IMR-90 (cell line): ENCODE results near the gene WNT7B. TPM values are rescaled to one million over a fixed set of nuclear protein-coding genes. Genes with fewer than 3 reads are reported as not detected.

ENCODE experiments used
- ATAC-seq: fragments of 200-7000 bp; cut with Tn5 transposase; 2 replicates; pipeline ENCODE4 v1.9.1; 2020; ENCODE audit warnings: low read depth, mild to moderate bottlenecking, moderate library complexity
- BruUV-seq: library from RNA; stranded (reverse); fragments of 400-500 nt; replicated peaks from 2 replicates; lab custom pipeline; 2021; lab: Mats Ljungman, UMichigan
- CTCF ChIA-PET: fragments of 300-600 bp; formaldehyde crosslinking; extraction: SDS; loops from one replicate; lab custom pipeline; 2021; ENCODE audit warnings: antibody characterized with exemption; lab: Yijun Ruan, JAX
- POLR2A ChIA-PET: fragments of 300-600 bp; sonication (Branson Sonifier 250); formaldehyde crosslinking; loops from one replicate; lab custom pipeline; 2022; ENCODE audit warnings: antibody characterized with exemption; ENCODE audit not compliant: unreplicated experiment; lab: Charles Lee
- DNase-seq: peaks from one replicate; pipeline ENCODE4 v3.0.0; 2013
- H2AFZ ChIP-seq: replicated peaks from 2 replicates; pipeline ENCODE3; 2013; ENCODE audit warnings: low read length, mild to moderate bottlenecking; ENCODE audit not compliant: poor library complexity
- H2AK5ac ChIP-seq: 2 replicates; pipeline ENCODE4 v1.6.1; 2013; ENCODE audit warnings: low read depth, low read length, inconsistent platforms
- H2AK9ac ChIP-seq: replicated peaks from 2 replicates; pipeline ENCODE3; 2013; ENCODE audit warnings: mild to moderate bottlenecking, low read depth, low read length, moderate library complexity; ENCODE audit not compliant: poor library complexity
- H2BK120ac ChIP-seq: 2 replicates; pipeline ENCODE4 v1.6.1; 2013; ENCODE audit warnings: low read depth, low read length, inconsistent platforms
- H2BK15ac ChIP-seq: 3 replicates; pipeline ENCODE4 v1.6.1; 2013; ENCODE audit warnings: low read depth, low read length, inconsistent platforms
- H2BK20ac ChIP-seq: 2 replicates; pipeline ENCODE4 v1.6.1; 2013; ENCODE audit warnings: low read depth, mild to moderate bottlenecking, inconsistent platforms, low read length, moderate library complexity
- H2BK5ac ChIP-seq: 2 replicates; pipeline ENCODE4 v1.6.1; 2013; ENCODE audit warnings: mild to moderate bottlenecking, low read depth, low read length, inconsistent platforms; ENCODE audit not compliant: poor library complexity, severe bottlenecking
- H3K14ac ChIP-seq: replicated peaks from 2 replicates; pipeline ENCODE4 v1.6.1; 2013; ENCODE audit warnings: low read depth, low read length, inconsistent platforms
- H3K18ac ChIP-seq: 2 replicates; pipeline ENCODE4 v1.6.1; 2013; ENCODE audit warnings: low read depth, low read length, control low read depth
- H3K23ac ChIP-seq: 2 replicates; pipeline ENCODE4 v1.6.1; 2013; ENCODE audit warnings: low read depth, low read length, inconsistent platforms
- H3K27ac ChIP-seq: 2 replicates; pipeline ENCODE4 v1.5.1; 2013; ENCODE audit warnings: mild to moderate bottlenecking, control low read depth, low read length; ENCODE audit not compliant: insufficient read depth
- H3K27me3 ChIP-seq: 2 replicates; pipeline ENCODE4 v1.6.1; 2013; ENCODE audit warnings: low read length; ENCODE audit not compliant: control insufficient read depth, insufficient read depth
- H3K36me3 ChIP-seq: 2 replicates; pipeline ENCODE4 v1.6.1; 2013; ENCODE audit warnings: low read length, mixed read lengths; ENCODE audit not compliant: control insufficient read depth, insufficient read depth
- H3K4ac ChIP-seq: 2 replicates; pipeline ENCODE4 v1.6.1; 2013; ENCODE audit warnings: low read depth, low read length, inconsistent platforms
- H3K4me1 ChIP-seq: 2 replicates; pipeline ENCODE4 v1.6.1; 2013; ENCODE audit warnings: low read length, mixed read lengths; ENCODE audit not compliant: control insufficient read depth, insufficient read depth
- H3K4me2 ChIP-seq: 2 replicates; pipeline ENCODE4 v1.6.1; 2013; ENCODE audit warnings: low read depth, mild to moderate bottlenecking, control low read depth, low read length, moderate library complexity
- H3K4me3 ChIP-seq: 2 replicates; pipeline ENCODE4 v1.5.1; 2013; ENCODE audit warnings: low read depth, mild to moderate bottlenecking, control low read depth, low read length, moderate library complexity; ENCODE audit not compliant: insufficient read depth
- H3K56ac ChIP-seq: 2 replicates; pipeline ENCODE4 v1.6.1; 2013; ENCODE audit warnings: low read length, inconsistent platforms; ENCODE audit not compliant: insufficient read depth; ENCODE audit errors: extremely low read depth
- H3K79me1 ChIP-seq, 2 experiments: 2 replicates each; pipeline ENCODE4 v1.6.1; 2013; ENCODE audit warnings: low read length in 2 of 2, inconsistent platforms in 1 of 2, low read depth in 1 of 2
- H3K9ac ChIP-seq: 2 replicates; pipeline ENCODE4 v1.6.1; 2013; ENCODE audit warnings: low read depth, low read length, control low read depth
- H3K9me1 ChIP-seq: 2 replicates; pipeline ENCODE4 v1.6.1; 2013; ENCODE audit warnings: low read length, inconsistent platforms; ENCODE audit not compliant: insufficient read depth
- H3K9me3 ChIP-seq: 2 replicates; pipeline ENCODE4 v1.6.1; 2013; ENCODE audit warnings: low read length; ENCODE audit not compliant: control insufficient read depth, insufficient read depth
- H4K20me1 ChIP-seq: 2 replicates; pipeline ENCODE4 v1.6.1; 2013; ENCODE audit warnings: low read length, inconsistent platforms; ENCODE audit not compliant: insufficient read depth
- H4K5ac ChIP-seq: 2 replicates; pipeline ENCODE4 v1.6.1; 2013; ENCODE audit warnings: mild to moderate bottlenecking, low read depth, low read length, control low read depth
- H4K8ac ChIP-seq, 2 experiments: 2 replicates each; pipeline ENCODE4 v1.6.1; 2013; ENCODE audit warnings: low read depth in 2 of 2, low read length in 2 of 2, control low read depth in 1 of 2, inconsistent platforms in 1 of 2
- H4K91ac ChIP-seq: 2 replicates; pipeline ENCODE4 v1.6.1; 2013; ENCODE audit warnings: low read depth, low read length, inconsistent platforms; ENCODE audit not compliant: insufficient read depth
- BHLHE40 ChIP-seq: fragments of 150-350 bp; IDR thresholded peaks from 2 replicates; pipeline ENCODE4 v1.6.1; 2016; ENCODE audit warnings: mild to moderate bottlenecking, low read depth, low read length
- MAFK ChIP-seq: IDR thresholded peaks from 2 replicates; pipeline ENCODE4 v1.6.1; 2012; ENCODE audit warnings: low read depth, low read length, improper control_type of control experiment
- WGBS, 2 experiments: methylation state at CpG; one replicate each; pipeline versions ENCODE4 v1.1.5 to v1.1.7; 2013; ENCODE audit warnings: missing lambda C conversion rate in 2 of 2; ENCODE audit not compliant: insufficient read length in 1 of 2; ENCODE audit errors: extremely low coverage in 2 of 2; 5-methylcytosine and 5-hydroxymethylcytosine counted together
- dilution Hi-C: fragments of 300-500 bp; cut with HindIII; formaldehyde crosslinking; loops from one replicate; pipeline ENCODE4 v1.14.3; 2018; ENCODE audit warnings: low sequenced_read_pairs; ENCODE audit not compliant: unreplicated experiment
- in situ Hi-C: fragments of 300-500 bp; cut with MboI; formaldehyde crosslinking; loops from 3 replicates; pipeline ENCODE4 v1.14.3; 2019; ENCODE audit warnings: low sequenced_read_pairs, inconsistent platforms, mixed read lengths
- intact Hi-C: fragments of 100-400 bp; cut with micrococcal nuclease; formaldehyde crosslinking; loops from 2 replicates; pipeline ENCODE4 v1.10.0; 2022
- polyA plus RNA-seq, 3 experiments: library from polyadenylated mRNA; depleted of rRNA; stranded (reverse); fragments of >200 nt; gene quantifications; 2 replicates each; pipeline ENCODE4 v1.2.3, GENCODE V29; 2012; ENCODE audit warnings: low replicate concordance in 1 of 3
- total RNA-seq: library from RNA; depleted of rRNA; stranded (reverse); fragments of >200 nt; gene quantifications from 2 replicates; pipeline ENCODE4 v1.2.3, GENCODE V29; 2012

Gene WNT7B
- total and polyA plus RNA-seq, 2 of the 4 experiments (the other 2 are of a cell fraction) = under 0.01 to 0.15 TPM

GRCh38 chr22:45953178-45953577 lies 23.8 kb downstream of the WNT7B start:
- no peak overlapping the region for H2BK120ac ChIP-seq
- H3K18ac ChIP-seq = no peak overlapping the region
- no peak overlapping the region for H2AK5ac ChIP-seq
- H3K27me3 ChIP-seq = peaks cover 29% of the 10 kb centered on the region
- H4K8ac ChIP-seq = no peak overlapping the region
- ATAC-seq (no peak), DNase-seq (no peak)
- no peak overlapping the region for H3K23ac ChIP-seq
- H2AFZ ChIP-seq = no peak overlapping the region
- no peak overlapping the region for H4K5ac ChIP-seq
- H3K9me1 ChIP-seq = no peaks in the 10 kb centered on the region; the same call in 1 of the 2 replicates
- H3K4me3 ChIP-seq = no peak overlapping the region
- no peak for TF ChIP-seq BHLHE40
- no peak for TF ChIP-seq MAFK
- WGBS, 2 experiments = no CpG with 5 or more reads among the region's 18 CpGs
- intact Hi-C loops (no loop called here), in situ Hi-C loops (no loop called here), dilution Hi-C loops (no loop called here)
- no peak overlapping the region for H3K4ac ChIP-seq
- H3K56ac ChIP-seq = no peak overlapping the region
- BruUV-seq = no TSS peak
- no peak overlapping the region for H2BK5ac ChIP-seq
- no peaks in the 10 kb centered on the region for H3K9me3 ChIP-seq
- no peak overlapping the region for H3K27ac ChIP-seq
- POLR2A ChIA-PET = no interaction called here
- H3K14ac ChIP-seq = no peak overlapping the region
- no peak overlapping the region for H2BK20ac ChIP-seq
- H4K20me1 ChIP-seq = no peaks in the 10 kb centered on the region; the same call in none of the 2 replicates
- no peak overlapping the region for H4K91ac ChIP-seq
- H2AK9ac ChIP-seq = no peak overlapping the region
- CTCF ChIA-PET = no interaction called here
- H3K9ac ChIP-seq = no peak overlapping the region
- H3K4me2 ChIP-seq = no peak overlapping the region
- H3K36me3 ChIP-seq = no peaks in the 10 kb centered on the region
- no peak overlapping the region for H2BK15ac ChIP-seq
- H3K79me1 ChIP-seq = no peaks in the 10 kb centered on the region
- no peaks in the 10 kb centered on the region for H3K4me1 ChIP-seq
